ENCODE data around the gene NRXN3.

Gene NRXN3

DNA sequence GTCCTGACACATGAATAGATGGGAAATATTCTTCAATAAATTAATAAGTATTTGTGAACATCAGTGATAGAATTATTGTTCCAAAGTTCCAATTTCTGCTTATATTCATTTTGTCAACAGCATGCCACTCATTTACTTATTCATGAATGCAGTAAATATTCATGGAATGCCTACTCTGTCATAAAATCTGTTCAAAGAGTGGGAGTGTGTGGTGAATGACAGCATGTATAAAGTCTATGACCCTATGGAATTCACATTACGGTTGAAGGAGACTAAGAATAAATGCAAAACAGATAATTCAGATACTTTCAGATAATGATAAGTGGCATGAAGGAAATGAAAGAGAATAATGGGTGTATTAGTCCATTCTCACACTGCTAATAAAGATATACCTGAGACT, 494.7 kb downstream of the NRXN3 start:
- TF ChIP-seq, protein P1, sequence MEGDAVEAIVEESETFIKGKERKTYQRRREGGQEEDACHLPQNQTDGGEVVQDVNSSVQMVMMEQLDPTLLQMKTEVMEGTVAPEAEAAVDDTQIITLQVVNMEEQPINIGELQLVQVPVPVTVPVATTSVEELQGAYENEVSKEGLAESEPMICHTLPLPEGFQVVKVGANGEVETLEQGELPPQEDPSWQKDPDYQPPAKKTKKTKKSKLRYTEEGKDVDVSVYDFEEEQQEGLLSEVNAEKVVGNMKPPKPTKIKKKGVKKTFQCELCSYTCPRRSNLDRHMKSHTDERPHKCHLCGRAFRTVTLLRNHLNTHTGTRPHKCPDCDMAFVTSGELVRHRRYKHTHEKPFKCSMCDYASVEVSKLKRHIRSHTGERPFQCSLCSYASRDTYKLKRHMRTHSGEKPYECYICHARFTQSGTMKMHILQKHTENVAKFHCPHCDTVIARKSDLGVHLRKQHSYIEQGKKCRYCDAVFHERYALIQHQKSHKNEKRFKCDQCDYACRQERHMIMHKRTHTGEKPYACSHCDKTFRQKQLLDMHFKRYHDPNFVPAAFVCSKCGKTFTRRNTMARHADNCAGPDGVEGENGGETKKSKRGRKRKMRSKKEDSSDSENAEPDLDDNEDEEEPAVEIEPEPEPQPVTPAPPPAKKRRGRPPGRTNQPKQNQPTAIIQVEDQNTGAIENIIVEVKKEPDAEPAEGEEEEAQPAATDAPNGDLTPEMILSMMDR (IDR thresholded peaks at IDR 0.05; ENCODE audit: insufficient read depth, low read depth, low read length, missing control alignments) = no peak
- no peak overlapping the region for H3K4me3 ChIP-seq (ENCODE audit: low read depth, low read length)
- no peak for DNase-seq (ENCODE audit: low read depth)

DNA sequence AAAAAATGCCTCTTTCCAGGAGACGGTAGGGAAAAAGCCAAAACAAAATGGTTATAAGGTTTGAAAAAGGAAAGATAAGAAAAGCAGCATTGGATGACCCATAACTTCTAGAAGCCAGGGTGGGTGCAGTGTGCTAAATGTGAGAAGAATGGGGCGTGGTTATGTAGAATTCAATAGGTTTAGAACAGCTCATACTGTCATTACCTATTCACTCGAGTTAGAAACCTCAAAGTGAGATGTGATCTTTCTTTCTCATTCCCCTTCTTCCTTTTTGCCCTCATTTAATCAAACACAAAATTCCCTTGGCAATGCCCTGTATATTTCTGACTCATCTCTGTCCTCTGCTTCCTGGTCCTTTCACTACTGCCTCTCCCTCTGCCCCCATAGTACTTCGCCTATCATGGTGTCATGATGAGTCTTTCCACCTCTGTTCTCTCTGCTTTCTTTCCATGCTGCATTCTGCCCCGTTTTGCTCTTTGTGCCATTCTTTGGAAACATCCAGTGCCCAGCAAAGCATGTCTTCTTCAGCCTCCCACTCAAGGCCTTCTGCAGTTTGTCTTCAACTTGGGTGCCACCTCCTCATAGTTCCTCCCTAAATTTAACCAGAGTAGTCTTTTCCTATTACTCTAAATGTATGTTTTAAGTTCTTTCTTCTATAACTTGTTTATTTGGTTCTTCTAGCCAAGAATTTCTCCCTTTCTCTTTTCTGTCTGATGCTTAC, 496.3 kb downstream of the NRXN3 start:
- DNase-seq (ENCODE audit: low read depth) = no peak
- H3K4me3 ChIP-seq (ENCODE audit: low read depth, low read length) = no peak overlapping the region
- TF ChIP-seq, protein P1 (IDR thresholded peaks at IDR 0.05; ENCODE audit: insufficient read depth, low read depth, low read length, missing control alignments) = no peak

DNA sequence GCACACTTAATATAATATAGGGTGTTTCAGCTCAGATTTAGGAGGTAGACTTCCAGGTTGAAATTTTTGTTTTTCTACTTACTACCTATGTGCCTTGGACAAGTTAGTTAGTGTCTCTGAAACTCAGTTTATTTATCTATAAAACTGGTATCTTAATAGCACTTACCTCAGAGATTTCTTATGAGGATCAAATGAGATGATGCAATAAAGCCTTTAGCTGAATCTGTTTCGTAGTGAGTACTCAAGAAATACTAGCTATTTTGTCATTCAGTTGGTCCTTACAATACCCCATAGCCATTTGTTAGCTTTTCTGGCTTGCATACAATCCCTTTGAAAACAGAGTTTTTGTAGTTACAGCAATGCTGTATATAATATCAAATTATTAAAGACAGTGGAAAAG, 497.0 kb downstream of the NRXN3 start:
- TF ChIP-seq, protein P1 (IDR thresholded peaks at IDR 0.05; ENCODE audit: insufficient read depth, low read depth, low read length, missing control alignments) = no peak
- no peak overlapping the region for H3K4me3 ChIP-seq (ENCODE audit: low read depth, low read length)
- no peak for DNase-seq (ENCODE audit: low read depth)

DNA sequence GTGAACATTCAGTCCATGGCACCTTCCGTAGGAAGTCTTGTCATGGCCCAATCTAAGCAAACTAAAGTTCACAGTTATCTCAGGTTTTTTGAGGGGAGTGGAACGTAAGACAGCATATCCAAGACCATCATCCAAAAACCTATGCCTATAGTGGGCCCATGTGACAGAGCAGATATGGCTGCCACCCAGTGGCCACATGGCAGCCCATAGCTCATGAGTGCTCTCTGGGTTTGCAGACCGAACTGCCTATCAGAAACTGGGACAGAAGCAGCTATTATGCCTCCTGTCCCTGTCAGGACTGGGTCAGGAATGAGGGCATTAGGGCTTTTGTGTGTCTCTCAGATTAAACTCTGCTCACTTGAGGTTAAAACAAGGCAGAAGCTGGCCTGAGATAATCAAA, 503.7 kb downstream of the NRXN3 start:
- DNase-seq (ENCODE audit: low read depth) = no peak
- H3K4me3 ChIP-seq (ENCODE audit: low read depth, low read length) = no peak overlapping the region
- TF ChIP-seq, protein P1 (IDR thresholded peaks at IDR 0.05; ENCODE audit: insufficient read depth, low read depth, low read length, missing control alignments) = no peak

DNA sequence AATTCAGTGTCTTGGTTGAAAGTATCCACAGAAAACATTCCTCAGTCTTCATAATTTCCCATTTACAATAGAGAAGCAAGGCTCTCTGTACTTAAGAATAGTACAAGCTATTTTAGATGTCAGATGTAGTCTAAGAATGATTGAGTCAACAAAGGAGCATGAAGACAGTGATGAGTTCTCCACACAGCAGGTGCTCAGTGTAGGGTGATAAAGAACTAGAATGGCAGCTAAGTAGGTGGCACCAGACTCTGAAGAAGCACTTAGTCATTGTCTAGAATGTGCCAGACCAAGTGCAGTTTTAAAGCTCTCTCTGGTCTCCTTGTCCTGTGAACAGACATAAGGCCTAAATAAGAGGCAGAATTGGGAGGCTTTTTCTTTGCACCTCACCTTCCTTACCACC, 504.6 kb downstream of the NRXN3 start:
- H3K4me3 ChIP-seq (ENCODE audit: low read depth, low read length) = no peak overlapping the region
- DNase-seq (ENCODE audit: low read depth) = no peak
- TF ChIP-seq, protein P1 (IDR thresholded peaks at IDR 0.05; ENCODE audit: insufficient read depth, low read depth, low read length, missing control alignments) = no peak

DNA sequence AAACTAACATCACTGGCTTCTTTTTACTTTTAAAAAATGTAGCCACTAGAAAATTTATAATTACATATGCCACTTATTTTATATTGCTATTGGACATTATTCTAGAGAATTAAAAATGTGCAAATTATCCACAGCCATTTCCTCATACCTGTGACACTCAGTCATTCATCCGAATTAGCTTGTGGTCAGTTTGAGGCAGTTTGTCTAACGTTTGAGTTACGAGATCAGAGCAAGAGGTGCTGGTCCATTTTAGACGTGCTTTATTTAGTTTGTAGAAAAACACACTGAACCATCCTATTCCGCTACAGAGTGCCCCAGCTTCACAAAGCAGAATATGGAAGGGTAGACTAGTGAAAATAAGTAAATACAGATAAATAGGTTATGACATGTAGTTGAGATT, 513.0 kb downstream of the NRXN3 start:
- TF ChIP-seq, protein P1 (IDR thresholded peaks at IDR 0.05; ENCODE audit: insufficient read depth, low read depth, low read length, missing control alignments) = no peak
- DNase-seq (ENCODE audit: low read depth) = no peak
- no peak overlapping the region for H3K4me3 ChIP-seq (ENCODE audit: low read depth, low read length)

DNA sequence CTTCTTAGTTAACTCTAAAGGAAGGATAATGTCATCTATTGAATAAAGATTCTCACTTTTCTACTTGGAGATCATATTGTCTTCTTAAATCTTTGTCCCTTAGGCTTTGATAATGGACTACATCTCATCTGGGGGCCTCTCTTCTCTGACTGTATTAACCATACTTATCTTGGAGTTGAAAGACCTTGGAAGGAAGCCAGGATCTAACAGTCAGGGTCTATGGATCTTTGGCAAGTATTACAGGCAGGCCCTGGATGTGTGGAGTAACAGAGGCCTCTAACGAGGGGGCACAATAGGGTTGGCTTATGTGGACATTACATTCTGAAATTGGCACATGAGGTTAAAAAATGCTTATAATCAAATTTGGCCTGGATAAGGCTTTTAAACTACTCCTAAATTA, 513.8 kb downstream of the NRXN3 start:
- no peak overlapping the region for H3K4me3 ChIP-seq (ENCODE audit: low read depth, low read length)
- TF ChIP-seq, protein P1 (IDR thresholded peaks at IDR 0.05; ENCODE audit: insufficient read depth, low read depth, low read length, missing control alignments) = no peak
- DNase-seq (ENCODE audit: low read depth) = no peak
